ENCODE measurements around the gene SMG6. TPM values are rescaled to one million over a fixed set of nuclear protein-coding genes. Genes with fewer than 3 reads are reported as not detected.

SMG6 gene
- total and polyA plus RNA-seq, 2 donors (not counting 1 experiment from before 2014, with no cell fraction given), result 10.6 to 35.5 TPM

DNA sequence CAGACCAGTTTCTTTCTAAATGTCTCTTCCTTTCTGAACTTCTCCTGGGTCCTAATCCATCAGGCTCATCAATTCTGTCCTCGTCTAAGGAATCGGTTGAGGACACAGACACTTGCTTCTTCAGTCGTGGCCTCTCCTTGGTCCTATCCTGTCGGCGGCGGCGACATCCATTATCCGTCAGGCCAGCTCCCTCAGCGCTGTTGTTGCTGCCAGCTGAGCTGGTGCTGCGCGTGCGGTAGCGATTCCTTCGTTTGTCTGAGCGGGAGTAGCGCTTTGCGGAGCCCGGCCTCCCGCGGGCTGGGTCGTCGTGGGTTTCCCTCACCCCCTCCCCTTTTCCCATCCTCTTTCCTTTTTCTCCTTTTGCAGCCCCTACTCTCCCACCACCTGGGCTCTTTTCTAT lies 3.8 kb downstream of the SMG6 start:
- no peak overlapping the region for H3K4me3 ChIP-seq (ENCODE audit: control extremely low read depth in 1 of 5, extremely low read depth in 1 of 5, insufficient read depth in 1 of 5, low read depth in 2 of 5, low read length in 4 of 5)
- H3K4me1 Mint-ChIP-seq, result peaks cover 9% of the 10 kb centered on the region
- no peak overlapping the region for H3K4me3 Mint-ChIP-seq
- peaks cover 0 to 49% of the 10 kb centered on the region in 2 experiments for H3K36me3 ChIP-seq (replicated peaks in 1 of 2; ENCODE audit: control extremely low read depth in 1 of 2, control insufficient read depth in 1 of 2, extremely low read depth in 1 of 2, insufficient read depth in 2 of 2, low read length in 1 of 2)
- intact Hi-C loops (cut with micrococcal nuclease), result loop anchor here (5.0 kb wide), 2 partner anchors 53 to 213 kb away; partner anchors contain the start of gene METTL16
- no peak overlapping the region for H3K4me2 ChIP-seq (replicated peaks; ENCODE audit: low read depth, low read length, poor library complexity, severe bottlenecking)
- POLR2A ChIA-PET, result no interaction called here
- CTCF ChIA-PET, result no interaction called here
- peaks cover 6 to 19% of the 10 kb centered on the region in 2 donors for H3K4me1 ChIP-seq (ENCODE audit: control insufficient read depth in 2 of 2, insufficient read depth in 2 of 2, low read length in 2 of 2)
- no peak for DNase-seq
- no peaks in the 10 kb centered on the region for H3K9me3 ChIP-seq (ENCODE audit: control extremely low read depth in 1 of 3, control insufficient read depth in 2 of 3, insufficient read depth in 1 of 3, low read length in 2 of 3)
- H3K27me3 Mint-ChIP-seq, result no peaks in the 10 kb centered on the region
- H4K20me1 ChIP-seq (ENCODE audit: control insufficient read depth, insufficient read depth, low read length, poor library complexity, severe bottlenecking), result no peaks in the 10 kb centered on the region
- peaks cover 65% of the 10 kb centered on the region for H3K79me2 ChIP-seq (ENCODE audit: control insufficient read depth, insufficient read depth, low read length)
- no peaks in the 10 kb centered on the region for H3K9me3 Mint-ChIP-seq (ENCODE audit: insufficient read depth)
- no peak overlapping the region for H3K27ac Mint-ChIP-seq
- H3K9ac ChIP-seq (ENCODE audit: low read length), result no peak overlapping the region
- H3K27me3 ChIP-seq (replicated peaks in 1 of 4; ENCODE audit: control extremely low read depth in 1 of 4, control insufficient read depth in 3 of 4, insufficient read depth in 4 of 4, low read length in 3 of 4), result no peaks in the 10 kb centered on the region
- 96% methylated on average over 19 of the region's 22 CpGs for WGBS (ENCODE audit: insufficient coverage)
- no peak for ATAC-seq (ENCODE audit: low read depth)
- no peak overlapping the region for H2AFZ ChIP-seq (ENCODE audit: insufficient read depth, low read depth, low read length, poor library complexity, severe bottlenecking)
- H3K27ac ChIP-seq (ENCODE audit: low read length in 2 of 2), result no peak overlapping the region
- no peak for TF ChIP-seq EZH2 (IDR thresholded peaks at IDR 0.05; ENCODE audit: borderline replicate concordance, insufficient read depth, low read depth, low read length, poor library complexity, severe bottlenecking)
- TF ChIP-seq, protein P1, sequence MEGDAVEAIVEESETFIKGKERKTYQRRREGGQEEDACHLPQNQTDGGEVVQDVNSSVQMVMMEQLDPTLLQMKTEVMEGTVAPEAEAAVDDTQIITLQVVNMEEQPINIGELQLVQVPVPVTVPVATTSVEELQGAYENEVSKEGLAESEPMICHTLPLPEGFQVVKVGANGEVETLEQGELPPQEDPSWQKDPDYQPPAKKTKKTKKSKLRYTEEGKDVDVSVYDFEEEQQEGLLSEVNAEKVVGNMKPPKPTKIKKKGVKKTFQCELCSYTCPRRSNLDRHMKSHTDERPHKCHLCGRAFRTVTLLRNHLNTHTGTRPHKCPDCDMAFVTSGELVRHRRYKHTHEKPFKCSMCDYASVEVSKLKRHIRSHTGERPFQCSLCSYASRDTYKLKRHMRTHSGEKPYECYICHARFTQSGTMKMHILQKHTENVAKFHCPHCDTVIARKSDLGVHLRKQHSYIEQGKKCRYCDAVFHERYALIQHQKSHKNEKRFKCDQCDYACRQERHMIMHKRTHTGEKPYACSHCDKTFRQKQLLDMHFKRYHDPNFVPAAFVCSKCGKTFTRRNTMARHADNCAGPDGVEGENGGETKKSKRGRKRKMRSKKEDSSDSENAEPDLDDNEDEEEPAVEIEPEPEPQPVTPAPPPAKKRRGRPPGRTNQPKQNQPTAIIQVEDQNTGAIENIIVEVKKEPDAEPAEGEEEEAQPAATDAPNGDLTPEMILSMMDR (IDR thresholded peaks at IDR 0.05), result no peak

GRCh38 chr17:2299136-2299535 lies 4.4 kb downstream of the SMG6 start:
- H3K79me2 ChIP-seq (ENCODE audit: control insufficient read depth, insufficient read depth, low read length), result peaks cover 63% of the 10 kb centered on the region
- H3K4me2 ChIP-seq (replicated peaks; ENCODE audit: low read depth, low read length, poor library complexity, severe bottlenecking), result no peak overlapping the region
- H3K4me3 Mint-ChIP-seq, result no peak overlapping the region
- 98% methylated on average over 12 of the region's 12 CpGs for WGBS (ENCODE audit: insufficient coverage)
- H3K4me3 ChIP-seq (ENCODE audit: control extremely low read depth in 1 of 5, extremely low read depth in 1 of 5, insufficient read depth in 1 of 5, low read depth in 2 of 5, low read length in 4 of 5), result no peak overlapping the region
- DNase-seq (no peak), ATAC-seq (ENCODE audit: low read depth) (no peak)
- TF ChIP-seq, protein P1 (IDR thresholded peaks at IDR 0.05), result no peak
- no peak for TF ChIP-seq EZH2 (IDR thresholded peaks at IDR 0.05; ENCODE audit: borderline replicate concordance, insufficient read depth, low read depth, low read length, poor library complexity, severe bottlenecking)
- no peaks in the 10 kb centered on the region for H3K27me3 ChIP-seq (replicated peaks in 1 of 4; ENCODE audit: control extremely low read depth in 1 of 4, control insufficient read depth in 3 of 4, insufficient read depth in 4 of 4, low read length in 3 of 4)
- H3K27me3 Mint-ChIP-seq, result no peaks in the 10 kb centered on the region
- H3K9me3 ChIP-seq (ENCODE audit: control extremely low read depth in 1 of 3, control insufficient read depth in 2 of 3, insufficient read depth in 1 of 3, low read length in 2 of 3), result no peaks in the 10 kb centered on the region
- H3K27ac ChIP-seq (ENCODE audit: low read length in 2 of 2), result no peak overlapping the region
- ChIA-PET CTCF (no interaction called here), POLR2A (interaction anchor here (0.6 kb wide), 1 partner anchor 131 kb away, joined by 3 read pairs; no protein-coding TSS in a partner anchor)
- peaks cover 0 to 55% of the 10 kb centered on the region in 2 experiments for H3K36me3 ChIP-seq (replicated peaks in 1 of 2; ENCODE audit: control extremely low read depth in 1 of 2, control insufficient read depth in 1 of 2, extremely low read depth in 1 of 2, insufficient read depth in 2 of 2, low read length in 1 of 2)
- intact Hi-C loops (cut with micrococcal nuclease), result no loop called here
- no peaks in the 10 kb centered on the region for H4K20me1 ChIP-seq (ENCODE audit: control insufficient read depth, insufficient read depth, low read length, poor library complexity, severe bottlenecking)
- H3K4me1 Mint-ChIP-seq, result peaks cover 8% of the 10 kb centered on the region
- no peak overlapping the region for H2AFZ ChIP-seq (ENCODE audit: insufficient read depth, low read depth, low read length, poor library complexity, severe bottlenecking)
- H3K9me3 Mint-ChIP-seq (ENCODE audit: insufficient read depth), result no peaks in the 10 kb centered on the region
- H3K27ac Mint-ChIP-seq, result no peak overlapping the region
- no peak overlapping the region for H3K9ac ChIP-seq (ENCODE audit: low read length)
- peaks cover 6 to 15% of the 10 kb centered on the region in 2 donors for H3K4me1 ChIP-seq (ENCODE audit: control insufficient read depth in 2 of 2, insufficient read depth in 2 of 2, low read length in 2 of 2)

Data from B cell (primary cell).